IMR-90 (cell line): ENCODE data around the gene RELN. TPM values are rescaled to one million over a fixed set of nuclear protein-coding genes. Genes with fewer than 3 reads are reported as not detected.

Experiments
- ATAC-seq: fragments of 200-7000 bp; cut with Tn5 transposase; 2 replicates; pipeline ENCODE4 v1.9.1; 2020; ENCODE audit warnings: low read depth, mild to moderate bottlenecking, moderate library complexity
- BruUV-seq: library from RNA; stranded (reverse); fragments of 400-500 nt; replicated peaks from 2 replicates; lab custom pipeline; 2021; lab: Mats Ljungman, UMichigan
- CTCF ChIA-PET: fragments of 300-600 bp; formaldehyde crosslinking; extraction: SDS; loops from one replicate; lab custom pipeline; 2021; ENCODE audit warnings: antibody characterized with exemption; lab: Yijun Ruan, JAX
- POLR2A ChIA-PET: fragments of 300-600 bp; sonication (Branson Sonifier 250); formaldehyde crosslinking; loops from one replicate; lab custom pipeline; 2022; ENCODE audit warnings: antibody characterized with exemption; ENCODE audit not compliant: unreplicated experiment; lab: Charles Lee
- DNase-seq: peaks from one replicate; pipeline ENCODE4 v3.0.0; 2013
- H2AFZ ChIP-seq: replicated peaks from 2 replicates; pipeline ENCODE3; 2013; ENCODE audit warnings: low read length, mild to moderate bottlenecking; ENCODE audit not compliant: poor library complexity
- H2AK5ac ChIP-seq: 2 replicates; pipeline ENCODE4 v1.6.1; 2013; ENCODE audit warnings: low read depth, low read length, inconsistent platforms
- H2AK9ac ChIP-seq: replicated peaks from 2 replicates; pipeline ENCODE3; 2013; ENCODE audit warnings: mild to moderate bottlenecking, low read depth, low read length, moderate library complexity; ENCODE audit not compliant: poor library complexity
- H2BK120ac ChIP-seq: 2 replicates; pipeline ENCODE4 v1.6.1; 2013; ENCODE audit warnings: low read depth, low read length, inconsistent platforms
- H2BK15ac ChIP-seq: 3 replicates; pipeline ENCODE4 v1.6.1; 2013; ENCODE audit warnings: low read depth, low read length, inconsistent platforms
- H2BK20ac ChIP-seq: 2 replicates; pipeline ENCODE4 v1.6.1; 2013; ENCODE audit warnings: low read depth, mild to moderate bottlenecking, inconsistent platforms, low read length, moderate library complexity
- H2BK5ac ChIP-seq: 2 replicates; pipeline ENCODE4 v1.6.1; 2013; ENCODE audit warnings: mild to moderate bottlenecking, low read depth, low read length, inconsistent platforms; ENCODE audit not compliant: poor library complexity, severe bottlenecking
- H3K14ac ChIP-seq: replicated peaks from 2 replicates; pipeline ENCODE4 v1.6.1; 2013; ENCODE audit warnings: low read depth, low read length, inconsistent platforms
- H3K18ac ChIP-seq: 2 replicates; pipeline ENCODE4 v1.6.1; 2013; ENCODE audit warnings: low read depth, low read length, control low read depth
- H3K23ac ChIP-seq: 2 replicates; pipeline ENCODE4 v1.6.1; 2013; ENCODE audit warnings: low read depth, low read length, inconsistent platforms
- H3K27ac ChIP-seq: 2 replicates; pipeline ENCODE4 v1.5.1; 2013; ENCODE audit warnings: mild to moderate bottlenecking, control low read depth, low read length; ENCODE audit not compliant: insufficient read depth
- H3K27me3 ChIP-seq: 2 replicates; pipeline ENCODE4 v1.6.1; 2013; ENCODE audit warnings: low read length; ENCODE audit not compliant: control insufficient read depth, insufficient read depth
- H3K36me3 ChIP-seq: 2 replicates; pipeline ENCODE4 v1.6.1; 2013; ENCODE audit warnings: low read length, mixed read lengths; ENCODE audit not compliant: control insufficient read depth, insufficient read depth
- H3K4ac ChIP-seq: 2 replicates; pipeline ENCODE4 v1.6.1; 2013; ENCODE audit warnings: low read depth, low read length, inconsistent platforms
- H3K4me1 ChIP-seq: 2 replicates; pipeline ENCODE4 v1.6.1; 2013; ENCODE audit warnings: low read length, mixed read lengths; ENCODE audit not compliant: control insufficient read depth, insufficient read depth
- H3K4me2 ChIP-seq: 2 replicates; pipeline ENCODE4 v1.6.1; 2013; ENCODE audit warnings: low read depth, mild to moderate bottlenecking, control low read depth, low read length, moderate library complexity
- H3K4me3 ChIP-seq: 2 replicates; pipeline ENCODE4 v1.5.1; 2013; ENCODE audit warnings: low read depth, mild to moderate bottlenecking, control low read depth, low read length, moderate library complexity; ENCODE audit not compliant: insufficient read depth
- H3K56ac ChIP-seq: 2 replicates; pipeline ENCODE4 v1.6.1; 2013; ENCODE audit warnings: low read length, inconsistent platforms; ENCODE audit not compliant: insufficient read depth; ENCODE audit errors: extremely low read depth
- H3K79me1 ChIP-seq, 2 experiments: 2 replicates each; pipeline ENCODE4 v1.6.1; 2013; ENCODE audit warnings: low read length in 2 of 2, inconsistent platforms in 1 of 2, low read depth in 1 of 2
- H3K9ac ChIP-seq: 2 replicates; pipeline ENCODE4 v1.6.1; 2013; ENCODE audit warnings: low read depth, low read length, control low read depth
- H3K9me1 ChIP-seq: 2 replicates; pipeline ENCODE4 v1.6.1; 2013; ENCODE audit warnings: low read length, inconsistent platforms; ENCODE audit not compliant: insufficient read depth
- H3K9me3 ChIP-seq: 2 replicates; pipeline ENCODE4 v1.6.1; 2013; ENCODE audit warnings: low read length; ENCODE audit not compliant: control insufficient read depth, insufficient read depth
- H4K20me1 ChIP-seq: 2 replicates; pipeline ENCODE4 v1.6.1; 2013; ENCODE audit warnings: low read length, inconsistent platforms; ENCODE audit not compliant: insufficient read depth
- H4K5ac ChIP-seq: 2 replicates; pipeline ENCODE4 v1.6.1; 2013; ENCODE audit warnings: mild to moderate bottlenecking, low read depth, low read length, control low read depth
- H4K8ac ChIP-seq, 2 experiments: 2 replicates each; pipeline ENCODE4 v1.6.1; 2013; ENCODE audit warnings: low read depth in 2 of 2, low read length in 2 of 2, control low read depth in 1 of 2, inconsistent platforms in 1 of 2
- H4K91ac ChIP-seq: 2 replicates; pipeline ENCODE4 v1.6.1; 2013; ENCODE audit warnings: low read depth, low read length, inconsistent platforms; ENCODE audit not compliant: insufficient read depth
- BHLHE40 ChIP-seq: fragments of 150-350 bp; IDR thresholded peaks from 2 replicates; pipeline ENCODE4 v1.6.1; 2016; ENCODE audit warnings: mild to moderate bottlenecking, low read depth, low read length
- CEBPB ChIP-seq: IDR thresholded peaks from 2 replicates; pipeline ENCODE4 v1.6.1; 2012; ENCODE audit warnings: low read depth, low read length, improper control_type of control experiment
- CHD1 ChIP-seq: IDR thresholded peaks from 2 replicates; pipeline ENCODE4 v1.6.1; 2012; ENCODE audit warnings: low read depth, low read length, improper control_type of control experiment
- CTCF ChIP-seq: conservative IDR thresholded peaks from 2 replicates; pipeline ENCODE4 v1.5.1; 2012; ENCODE audit warnings: mild to moderate bottlenecking, low read depth, low read length, improper control_type of control experiment
- FOS ChIP-seq: fragments of 150-350 bp; IDR thresholded peaks from 2 replicates; pipeline ENCODE4 v1.6.1; 2016; ENCODE audit warnings: low read depth, low read length
- MAFK ChIP-seq: IDR thresholded peaks from 2 replicates; pipeline ENCODE4 v1.6.1; 2012; ENCODE audit warnings: low read depth, low read length, improper control_type of control experiment
- MAZ ChIP-seq: IDR thresholded peaks from 2 replicates; pipeline ENCODE4 v1.6.1; 2012; ENCODE audit warnings: low read depth, mild to moderate bottlenecking, low read length, improper control_type of control experiment, moderate library complexity, borderline replicate concordance
- MXI1 ChIP-seq: IDR thresholded peaks from 2 replicates; pipeline ENCODE4 v1.6.1; 2012; ENCODE audit warnings: low read depth, mild to moderate bottlenecking, low read length, moderate library complexity, borderline replicate concordance
- NFE2L2 ChIP-seq: fragments of 150-350 bp; IDR thresholded peaks from 2 replicates; pipeline ENCODE4 v1.6.1; 2016; ENCODE audit warnings: low read depth, mild to moderate bottlenecking, low read length
- POLR2A ChIP-seq: IDR thresholded peaks from 2 replicates; pipeline ENCODE4 v1.6.1; 2012; ENCODE audit warnings: mild to moderate bottlenecking, low read depth, low read length
- RAD21 ChIP-seq: IDR thresholded peaks from 2 replicates; pipeline ENCODE4 v1.6.1; 2012; ENCODE audit warnings: low read length, improper control_type of control experiment
- RCOR1 ChIP-seq: IDR thresholded peaks from 2 replicates; pipeline ENCODE4 v1.6.1; 2012; ENCODE audit warnings: mild to moderate bottlenecking, low read length, improper control_type of control experiment; ENCODE audit not compliant: insufficient replicate concordance
- RFX5 ChIP-seq: IDR thresholded peaks from 2 replicates; pipeline ENCODE4 v1.8.0; 2012; ENCODE audit warnings: low read depth, mild to moderate bottlenecking, low read length, moderate library complexity
- SMC3 ChIP-seq: fragments of 150-350 bp; IDR thresholded peaks from 2 replicates; pipeline ENCODE4 v1.6.1; 2016; ENCODE audit warnings: low read depth, mild to moderate bottlenecking, antibody characterized with exemption, low read length, moderate library complexity
- WGBS, 2 experiments: methylation state at CpG; one replicate each; pipeline versions ENCODE4 v1.1.5 to v1.1.7; 2013; ENCODE audit warnings: missing lambda C conversion rate in 2 of 2; ENCODE audit not compliant: insufficient read length in 1 of 2; ENCODE audit errors: extremely low coverage in 2 of 2; 5-methylcytosine and 5-hydroxymethylcytosine counted together
- dilution Hi-C: fragments of 300-500 bp; cut with HindIII; formaldehyde crosslinking; loops from one replicate; pipeline ENCODE4 v1.14.3; 2018; ENCODE audit warnings: low sequenced_read_pairs; ENCODE audit not compliant: unreplicated experiment
- in situ Hi-C: fragments of 300-500 bp; cut with MboI; formaldehyde crosslinking; loops from 3 replicates; pipeline ENCODE4 v1.14.3; 2019; ENCODE audit warnings: low sequenced_read_pairs, inconsistent platforms, mixed read lengths
- intact Hi-C: fragments of 100-400 bp; cut with micrococcal nuclease; formaldehyde crosslinking; loops from 2 replicates; pipeline ENCODE4 v1.10.0; 2022
- polyA plus RNA-seq, 3 experiments: library from polyadenylated mRNA; depleted of rRNA; stranded (reverse); fragments of >200 nt; gene quantifications; 2 replicates each; pipeline ENCODE4 v1.2.3, GENCODE V29; 2012; ENCODE audit warnings: low replicate concordance in 1 of 3
- total RNA-seq: library from RNA; depleted of rRNA; stranded (reverse); fragments of >200 nt; gene quantifications from 2 replicates; pipeline ENCODE4 v1.2.3, GENCODE V29; 2012
- TF ChIP-seq, protein P1 (sequence below): fragments of 150-350 bp; IDR thresholded peaks from 2 replicates; pipeline ENCODE4 v1.6.1; 2016; ENCODE audit warnings: low read depth, mild to moderate bottlenecking, low read length, moderate library complexity, borderline replicate concordance
- TF ChIP-seq, protein P2 (sequence below): fragments of 150-350 bp; IDR thresholded peaks from 2 replicates; pipeline ENCODE4 v1.6.1; 2017; ENCODE audit warnings: mild to moderate bottlenecking, antibody characterized with exemption, low read length, low read depth

The RELN gene
- total and polyA plus RNA-seq, 2 of the 4 experiments (the other 2 are of a cell fraction), result 14.7 to 23.7 TPM

- Histone ChIP-seq H4K8ac (no peak overlapping the region), H3K4ac (no peak overlapping the region), H2AFZ (no peak overlapping the region), H3K36me3 (no peaks in the 10 kb centered on the region), H4K20me1 (no peaks in the 10 kb centered on the region), H4K5ac (no peak overlapping the region), H3K9ac (no peak overlapping the region), H2BK15ac (no peak overlapping the region), H3K27me3 (no peaks in the 10 kb centered on the region), H3K27ac (no peak overlapping the region), H2BK5ac (no peak overlapping the region), H3K4me3 (no peak overlapping the region), H3K18ac (no peak overlapping the region), H3K79me1 (no peaks in the 10 kb centered on the region), H3K4me1 (no peaks in the 10 kb centered on the region), H4K91ac (no peak overlapping the region), H2AK5ac (no peak overlapping the region), H3K4me2 (no peak overlapping the region), H3K23ac (no peak overlapping the region), H3K9me3 (no peaks in the 10 kb centered on the region), H2AK9ac (no peak overlapping the region), H3K9me1 (0 out of 2 replicates have a peak, but pooled peaks cover 2% of the 10 kb centered on the region), H3K14ac (no peak overlapping the region), H2BK20ac (no peak overlapping the region), H2BK120ac (no peak overlapping the region), H3K56ac (no peak overlapping the region)
- WGBS, 2 experiments, result 100% methylated on average over 1 of the region's 2 CpGs; no CpG with 5 or more reads in 1 of the 2 experiments
- no peak for TF ChIP-seq CEBPB
- TF ChIP-seq RCOR1, result no peak
- TF ChIP-seq FOS, result no peak
- TF ChIP-seq MAFK, result no peak
- no peak for TF ChIP-seq BHLHE40
- TF ChIP-seq NFE2L2, result no peak
- no peak for TF ChIP-seq CTCF
- no peak for TF ChIP-seq MAZ
- TF ChIP-seq RAD21, result no peak
- TF ChIP-seq, protein P1, sequence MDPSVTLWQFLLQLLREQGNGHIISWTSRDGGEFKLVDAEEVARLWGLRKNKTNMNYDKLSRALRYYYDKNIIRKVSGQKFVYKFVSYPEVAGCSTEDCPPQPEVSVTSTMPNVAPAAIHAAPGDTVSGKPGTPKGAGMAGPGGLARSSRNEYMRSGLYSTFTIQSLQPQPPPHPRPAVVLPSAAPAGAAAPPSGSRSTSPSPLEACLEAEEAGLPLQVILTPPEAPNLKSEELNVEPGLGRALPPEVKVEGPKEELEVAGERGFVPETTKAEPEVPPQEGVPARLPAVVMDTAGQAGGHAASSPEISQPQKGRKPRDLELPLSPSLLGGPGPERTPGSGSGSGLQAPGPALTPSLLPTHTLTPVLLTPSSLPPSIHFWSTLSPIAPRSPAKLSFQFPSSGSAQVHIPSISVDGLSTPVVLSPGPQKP, result no peak
- no peak for TF ChIP-seq RFX5
- TF ChIP-seq CHD1, result no peak
- no peak for TF ChIP-seq MXI1
- TF ChIP-seq, protein P2, sequence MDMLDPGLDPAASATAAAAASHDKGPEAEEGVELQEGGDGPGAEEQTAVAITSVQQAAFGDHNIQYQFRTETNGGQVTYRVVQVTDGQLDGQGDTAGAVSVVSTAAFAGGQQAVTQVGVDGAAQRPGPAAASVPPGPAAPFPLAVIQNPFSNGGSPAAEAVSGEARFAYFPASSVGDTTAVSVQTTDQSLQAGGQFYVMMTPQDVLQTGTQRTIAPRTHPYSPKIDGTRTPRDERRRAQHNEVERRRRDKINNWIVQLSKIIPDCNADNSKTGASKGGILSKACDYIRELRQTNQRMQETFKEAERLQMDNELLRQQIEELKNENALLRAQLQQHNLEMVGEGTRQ, result no peak
- no peak for TF ChIP-seq SMC3
- no peak for TF ChIP-seq POLR2A
- DNase-seq (no peak), ATAC-seq (no peak)
- BruUV-seq, result no TSS peak
- in situ Hi-C loops (no loop called here), intact Hi-C loops (no loop called here), dilution Hi-C loops (no loop called here)
- ChIA-PET CTCF (no interaction called here), POLR2A (no interaction called here)
Measured at GRCh38 chr7:103832438-103832837, 157.0 kb downstream of the RELN start.
